HG03066 (cell line): ENCODE results near the gene LRRC55.

ENCODE experiments used
- ATAC-seq: cut with Tn5 transposase; IDR thresholded peaks from one replicate; pipeline ENCODE4 v1.9.1; 2021; ENCODE audit warnings: low read depth; ENCODE audit not compliant: unreplicated experiment

Gene LRRC55

DNA sequence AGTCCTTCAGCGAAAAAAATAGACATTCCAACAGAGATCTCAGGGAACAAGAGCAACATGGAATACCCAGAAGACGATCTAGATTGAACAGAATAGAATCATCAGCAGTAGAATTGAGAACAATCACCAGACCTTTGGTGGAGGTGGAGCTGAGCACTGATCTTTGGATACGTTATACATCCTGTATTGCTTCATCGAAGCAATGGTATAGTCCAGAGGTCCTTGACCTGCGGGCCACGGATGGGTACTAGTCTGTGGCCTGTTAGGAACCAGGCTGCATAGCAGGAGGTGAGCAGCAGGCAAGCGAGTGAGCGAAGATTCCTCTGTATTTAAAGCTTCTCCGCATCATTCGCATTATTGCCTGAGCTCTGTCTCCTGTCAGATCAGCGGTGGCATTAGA, 17.6 kb downstream of the LRRC55 start:
- no peak for ATAC-seq

DNA sequence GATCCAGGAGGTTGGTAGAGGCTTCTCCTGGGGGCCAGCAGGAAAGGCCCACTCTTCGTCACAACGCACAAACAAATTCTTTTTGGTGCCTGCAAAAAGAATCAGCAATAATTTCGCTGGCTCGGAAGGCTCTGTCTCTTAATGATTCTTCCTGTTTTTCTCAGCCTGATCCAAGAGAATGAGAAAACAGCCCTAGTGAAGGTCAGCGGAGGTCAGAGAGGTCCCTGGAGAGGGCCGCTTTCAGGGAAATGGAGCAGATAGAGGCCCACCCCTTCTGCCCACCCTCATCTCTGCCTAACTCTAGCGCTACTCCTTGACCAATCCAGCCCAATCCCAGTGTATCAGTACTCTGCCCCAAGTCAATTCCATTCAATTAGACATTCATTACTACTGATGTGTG, 19.2 kb downstream of the LRRC55 start:
- no peak for ATAC-seq

DNA sequence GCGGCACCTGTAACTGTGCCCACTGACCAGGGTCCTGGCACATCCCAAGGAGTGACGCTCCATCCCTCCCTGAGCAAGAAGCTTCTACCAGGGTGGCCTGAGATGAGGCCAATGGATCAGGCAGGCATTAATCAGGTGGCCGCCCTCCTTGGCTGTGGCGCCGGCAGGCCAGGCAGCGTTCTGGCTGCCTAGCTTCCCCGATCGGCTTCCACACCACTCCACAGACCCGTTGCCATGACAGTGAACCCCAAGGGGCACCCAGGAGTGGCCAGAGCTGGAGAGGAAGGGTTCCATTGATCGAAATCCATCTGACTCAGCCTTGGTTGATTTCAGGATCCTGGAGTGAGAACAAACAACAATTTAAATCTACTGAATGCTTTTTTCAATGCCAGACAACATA, 20.5 kb downstream of the LRRC55 start:
- ATAC-seq, result no peak

DNA sequence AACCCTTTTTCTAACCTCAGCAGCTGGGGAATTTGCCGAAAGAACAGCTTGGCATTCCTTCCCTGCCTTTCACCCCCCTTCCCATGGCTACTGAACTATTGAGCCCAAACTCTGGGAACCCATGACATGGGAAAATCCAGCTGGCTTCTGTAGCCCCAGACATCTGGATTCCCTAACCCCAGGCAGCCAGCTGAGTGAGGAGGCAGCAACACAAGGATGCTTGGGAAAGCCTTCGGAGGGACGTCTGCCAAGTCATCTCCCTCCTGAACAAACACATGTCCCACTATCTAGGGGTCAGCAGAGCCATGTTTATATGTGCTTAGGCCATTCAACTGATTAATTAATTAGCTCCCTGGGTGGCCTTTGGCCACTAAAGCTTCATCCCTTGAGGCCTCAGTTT, 21.6 kb downstream of the LRRC55 start:
- no peak for ATAC-seq

DNA sequence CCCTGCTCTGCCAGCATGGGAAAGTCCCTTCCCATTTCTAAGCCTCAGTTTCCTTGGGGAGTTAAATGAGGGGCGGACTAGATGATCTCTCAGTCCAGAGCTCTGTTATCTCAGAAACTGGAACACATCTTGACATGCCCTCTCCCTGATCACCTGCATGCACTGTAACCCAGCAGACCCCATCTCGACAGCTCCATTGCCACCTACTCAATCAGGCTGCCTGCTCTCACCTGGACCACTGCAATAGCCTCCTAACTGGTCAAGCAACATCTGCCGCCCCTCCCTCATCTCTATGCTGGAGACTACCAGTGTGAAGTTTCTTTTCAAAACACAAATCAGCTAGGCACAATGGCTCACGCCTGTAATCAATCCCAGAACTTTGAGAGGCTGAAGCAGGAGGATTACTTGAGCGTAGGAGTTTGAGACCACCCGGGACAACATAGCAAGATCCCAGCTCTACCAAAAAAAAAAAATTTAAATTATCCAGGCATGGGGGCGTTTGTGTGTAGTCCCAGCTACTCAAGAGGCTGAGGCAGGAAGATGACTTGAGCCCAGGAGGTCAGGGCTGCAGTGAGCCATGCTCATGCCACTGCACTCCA, 22.2 kb downstream of the LRRC55 start:
- no peak for ATAC-seq

DNA sequence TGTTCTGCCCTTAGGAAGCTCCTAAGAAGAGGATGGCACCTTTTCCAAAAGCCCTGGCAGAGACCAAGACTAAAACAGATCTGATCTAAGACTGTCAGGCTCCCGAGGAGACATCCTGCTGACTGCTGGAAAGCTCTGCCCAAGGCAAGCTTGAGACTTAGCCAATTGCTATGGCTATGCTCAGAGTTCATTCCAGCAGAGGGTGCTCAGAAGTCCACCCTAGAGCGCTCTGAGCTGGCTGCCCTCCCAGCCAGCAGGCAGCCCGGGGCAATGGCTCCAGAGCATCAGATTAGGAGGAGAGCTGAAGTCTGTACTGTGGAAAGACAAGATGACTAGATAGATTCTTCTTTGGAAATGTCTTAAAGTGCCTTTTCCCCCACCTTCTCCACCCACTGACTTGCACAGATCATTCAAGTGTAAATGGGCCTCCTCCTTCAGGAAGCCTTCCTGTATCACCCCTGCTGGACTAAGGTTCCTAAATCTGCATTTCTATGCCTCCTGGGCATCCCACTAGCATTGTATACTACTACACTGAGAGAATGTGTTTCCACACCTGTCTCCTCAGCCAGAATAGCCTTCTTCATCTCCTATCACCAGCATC, 23.4 kb downstream of the LRRC55 start:
- ATAC-seq, result no peak

DNA sequence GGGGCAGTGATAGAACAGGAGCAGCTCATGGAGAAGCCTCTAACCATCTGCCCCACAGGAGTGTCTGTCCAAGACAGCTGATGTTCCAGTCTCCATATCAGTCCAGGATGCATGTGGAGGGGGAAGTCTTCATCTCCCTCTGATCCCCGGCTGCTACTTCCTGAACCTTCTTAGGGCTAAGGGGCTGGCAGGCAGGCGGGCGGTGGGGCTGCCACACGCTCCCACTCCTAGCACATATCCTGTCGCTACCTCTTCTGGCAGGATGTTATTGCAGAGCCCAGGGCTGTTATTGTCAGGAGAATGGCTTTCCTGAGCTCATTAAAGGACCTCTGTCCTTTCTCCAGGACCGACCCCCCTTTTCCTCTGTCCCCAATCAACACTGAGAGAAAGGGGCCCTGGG, 25.4 kb downstream of the LRRC55 start:
- ATAC-seq, result no peak

DNA sequence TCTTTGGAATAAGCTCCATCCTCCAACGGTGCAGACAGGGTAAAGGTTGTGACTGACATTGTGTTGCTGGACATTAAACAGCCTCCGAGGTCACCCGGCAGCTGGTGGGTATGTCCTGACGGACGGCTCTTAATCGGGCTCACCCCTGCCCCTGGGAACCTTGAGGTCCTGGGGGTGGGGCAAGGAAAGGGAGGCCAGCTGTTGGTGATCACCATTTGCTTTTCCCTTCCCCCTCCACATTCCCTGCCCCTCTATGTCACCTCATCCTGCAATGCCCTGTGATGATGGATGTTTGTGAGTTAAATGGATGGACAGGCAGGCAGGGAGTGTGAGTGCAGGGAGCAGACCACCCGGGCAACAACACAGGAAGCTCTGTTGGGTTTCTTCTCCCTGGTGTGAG, 29.0 kb downstream of the LRRC55 start:
- ATAC-seq, result no peak

DNA sequence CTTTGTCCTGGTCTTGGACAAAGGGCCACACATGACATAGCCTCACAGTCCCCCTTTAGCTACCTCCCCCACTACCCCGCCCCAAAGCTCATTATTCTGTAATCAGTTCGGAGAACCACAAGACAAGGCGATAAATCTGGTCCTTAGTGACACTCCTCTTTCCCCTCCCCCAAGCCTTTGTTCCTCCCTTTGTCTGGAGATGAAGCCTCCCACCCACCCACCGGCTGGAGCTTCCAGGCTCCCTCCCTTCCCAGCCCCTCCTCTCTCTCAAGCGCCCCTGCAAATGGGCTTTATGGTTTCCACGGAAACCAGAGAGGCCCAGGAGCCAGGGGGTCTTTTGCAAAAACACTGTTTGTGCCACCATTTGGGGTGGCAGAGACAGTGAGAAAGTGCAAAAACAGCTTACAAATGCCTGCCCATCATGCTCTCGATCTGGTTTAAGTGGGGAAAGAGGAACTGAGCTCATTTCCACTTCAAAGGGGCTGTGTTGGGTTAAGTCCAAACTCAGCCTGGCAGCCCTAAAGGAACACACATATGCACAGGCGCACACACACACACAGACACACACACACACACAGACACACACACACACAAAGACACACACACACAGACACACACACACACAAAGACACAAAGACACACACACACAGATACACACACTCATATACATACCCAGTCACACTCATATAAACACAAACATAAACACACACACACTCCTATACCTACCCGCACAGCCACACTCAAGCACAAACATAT, 31.8 kb downstream of the LRRC55 start:
- ATAC-seq, result no peak

DNA sequence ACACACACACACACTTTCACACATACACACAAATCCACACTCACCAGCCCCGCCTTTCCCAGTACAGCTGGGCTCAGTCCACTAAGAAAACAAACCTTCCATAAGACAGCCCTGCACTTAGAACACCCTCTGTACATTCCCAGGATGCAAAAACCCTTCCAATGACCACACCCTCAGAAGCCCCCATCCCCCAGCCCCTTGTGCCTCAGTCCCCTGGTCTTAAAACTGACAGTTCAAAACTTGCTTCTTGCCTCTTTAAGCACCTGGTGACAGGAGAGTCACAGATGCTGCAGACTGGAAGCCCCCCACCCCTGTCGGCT, 32.3 kb downstream of the LRRC55 start:
- ATAC-seq, result no peak

DNA sequence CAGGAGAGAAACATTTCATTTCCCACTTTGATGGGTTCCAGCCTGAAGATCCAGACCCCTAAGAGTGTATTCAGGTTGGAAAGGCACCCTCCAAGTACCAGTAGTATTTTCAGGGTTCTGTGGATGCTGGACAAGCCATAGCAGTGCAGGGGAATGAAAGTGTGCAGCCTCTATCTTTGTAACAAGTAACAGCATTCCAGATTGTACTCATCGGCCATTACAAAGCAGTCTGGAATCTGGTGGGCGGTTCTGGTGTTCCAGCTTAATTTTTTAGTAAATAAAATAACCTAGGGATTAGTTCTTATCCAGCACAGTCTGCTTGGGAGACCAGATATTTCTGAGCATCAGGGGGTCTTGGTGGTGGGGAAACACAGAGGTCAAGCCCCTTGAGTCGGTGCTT, 32.7 kb downstream of the LRRC55 start:
- no peak for ATAC-seq

DNA sequence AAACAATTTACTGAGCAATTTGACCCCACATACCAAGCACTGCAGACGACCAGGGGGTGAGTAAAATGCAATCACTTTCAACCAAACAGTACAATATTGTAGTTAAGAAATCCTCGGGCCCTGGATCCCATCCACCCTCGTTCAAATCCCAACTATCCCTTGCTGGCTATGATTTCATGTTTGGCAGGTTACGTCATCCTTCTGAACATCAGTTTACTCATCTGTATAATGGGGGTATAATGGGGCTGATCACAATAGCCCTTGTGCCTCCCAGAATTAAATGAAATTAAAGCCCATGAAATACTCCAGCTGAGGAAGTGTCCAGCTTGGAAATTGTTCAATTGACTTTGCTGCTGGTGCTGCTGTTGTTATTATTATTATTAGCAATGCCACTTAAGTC, 34.7 kb downstream of the LRRC55 start:
- no peak for ATAC-seq

DNA sequence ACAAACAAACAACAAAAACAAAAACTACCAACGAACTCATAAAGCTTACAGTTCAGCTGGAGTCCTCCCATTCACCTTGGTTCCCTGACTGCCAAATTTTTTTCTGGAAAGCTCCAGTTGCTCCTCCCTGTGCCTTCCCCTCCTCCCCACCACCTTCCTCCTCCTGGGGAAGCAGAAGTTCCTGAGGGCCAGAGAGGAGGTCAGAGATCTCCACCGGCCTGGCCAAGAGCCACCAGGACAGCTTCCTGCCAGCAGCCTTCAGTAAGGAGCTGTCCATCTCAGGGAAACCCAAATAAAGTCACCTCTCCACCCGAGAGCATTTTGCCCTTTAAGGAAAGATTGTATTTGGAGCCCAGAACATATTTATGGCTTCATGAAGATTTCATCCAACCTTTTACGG, 35.3 kb downstream of the LRRC55 start:
- ATAC-seq, result no peak

DNA sequence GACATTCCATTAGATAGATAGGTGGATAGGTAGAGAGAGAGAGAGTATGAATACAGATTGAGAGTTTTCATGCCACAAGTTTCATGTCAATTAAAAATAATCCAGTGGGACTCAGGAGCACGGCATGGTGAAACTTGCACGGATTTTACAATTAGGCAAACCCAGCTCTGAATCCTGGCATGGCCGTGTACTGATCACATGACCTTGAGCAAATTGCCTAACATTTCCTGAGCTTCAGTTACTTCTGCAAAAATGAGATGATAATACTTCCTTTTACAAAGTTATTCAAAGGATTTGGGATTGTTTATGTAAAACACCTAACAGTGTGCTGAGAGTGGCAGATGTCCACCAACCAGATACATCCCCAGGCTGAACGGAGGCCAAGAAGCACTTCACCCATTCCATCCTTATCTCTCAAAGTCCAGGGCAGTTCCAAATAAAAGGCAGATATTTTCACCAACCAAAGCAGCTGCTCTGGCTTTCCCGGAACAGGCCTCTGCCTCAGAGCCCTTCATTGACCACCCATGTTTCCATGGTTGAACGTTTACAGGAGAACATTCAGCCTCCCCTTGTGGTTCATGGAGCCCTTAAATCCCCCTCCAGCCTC, 37.4 kb downstream of the LRRC55 start:
- ATAC-seq, result no peak

DNA sequence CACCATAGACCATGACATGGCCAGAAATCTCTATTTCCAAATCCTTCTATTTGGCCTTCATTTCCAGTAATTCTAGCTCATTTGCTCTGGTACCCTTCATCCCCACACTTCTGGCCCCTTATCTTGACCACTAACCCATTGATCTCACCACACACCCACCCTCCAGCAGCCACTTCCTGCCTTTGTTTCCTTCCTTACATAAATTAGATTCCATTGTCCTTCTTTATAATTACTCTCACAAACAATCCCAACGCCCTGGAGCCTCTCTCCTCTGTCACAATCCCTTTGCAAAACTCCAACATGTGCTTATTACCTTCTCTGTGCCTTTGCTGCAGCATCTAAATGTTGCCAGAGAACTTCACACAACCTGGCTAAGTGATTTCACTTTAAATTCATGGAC, 40.5 kb downstream of the LRRC55 start:
- no peak for ATAC-seq

DNA sequence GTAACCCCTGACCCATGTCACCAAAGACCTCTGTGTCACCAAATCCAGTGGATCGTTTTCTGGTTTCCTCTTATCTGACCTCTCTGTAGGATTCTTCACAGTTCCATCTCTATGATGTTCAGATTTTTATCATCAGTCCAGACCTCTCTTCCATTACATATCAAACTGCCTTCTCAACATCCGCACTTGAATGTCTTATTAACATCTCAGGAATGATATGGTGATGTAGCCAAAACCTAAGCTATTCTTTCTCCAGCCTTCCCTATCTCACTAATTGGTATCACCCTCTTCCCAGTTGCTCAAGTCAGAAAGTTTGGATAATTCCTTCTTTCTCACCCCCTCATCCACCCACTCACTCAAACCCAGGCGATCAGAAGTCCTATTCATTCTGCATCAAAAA, 41.8 kb downstream of the LRRC55 start:
- no peak for ATAC-seq

DNA sequence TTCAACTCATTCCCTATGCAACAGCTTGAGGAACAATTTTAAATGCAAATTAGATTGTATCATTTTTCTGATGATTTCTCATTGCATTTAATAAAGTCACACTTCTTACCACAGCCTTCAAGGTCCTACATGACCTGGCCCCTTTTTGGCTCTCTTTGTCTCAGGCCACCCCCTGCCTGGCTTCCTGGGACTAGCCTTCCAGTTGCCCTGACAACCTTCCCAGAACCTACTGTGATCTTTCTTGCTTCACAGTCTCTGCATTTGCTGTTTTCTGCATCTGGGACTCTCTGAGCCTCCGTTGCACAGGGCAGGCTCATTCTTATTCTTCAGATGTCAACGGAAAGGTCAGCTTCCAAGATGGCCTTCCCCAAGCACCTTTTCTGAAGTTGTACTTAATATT, 42.4 kb downstream of the LRRC55 start:
- ATAC-seq, result no peak

DNA sequence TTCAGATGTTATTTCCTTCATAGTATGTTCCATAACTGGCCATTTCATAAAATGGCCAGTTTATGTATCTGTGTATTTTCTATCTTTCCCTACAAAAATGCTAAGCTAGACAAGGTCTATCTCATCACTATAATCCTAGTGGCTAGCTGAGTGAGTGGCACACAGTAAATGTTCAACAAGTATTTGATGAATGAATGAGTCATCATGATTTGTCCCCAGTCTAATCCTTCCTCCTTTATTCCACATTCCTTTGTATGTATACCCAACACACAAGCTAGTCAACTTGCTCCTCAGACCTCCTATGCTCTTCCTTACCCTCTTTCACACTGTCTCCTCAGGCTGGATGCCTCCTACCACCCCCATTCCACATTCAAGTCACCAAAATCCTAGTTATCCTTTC, 42.8 kb downstream of the LRRC55 start:
- ATAC-seq, result no peak

DNA sequence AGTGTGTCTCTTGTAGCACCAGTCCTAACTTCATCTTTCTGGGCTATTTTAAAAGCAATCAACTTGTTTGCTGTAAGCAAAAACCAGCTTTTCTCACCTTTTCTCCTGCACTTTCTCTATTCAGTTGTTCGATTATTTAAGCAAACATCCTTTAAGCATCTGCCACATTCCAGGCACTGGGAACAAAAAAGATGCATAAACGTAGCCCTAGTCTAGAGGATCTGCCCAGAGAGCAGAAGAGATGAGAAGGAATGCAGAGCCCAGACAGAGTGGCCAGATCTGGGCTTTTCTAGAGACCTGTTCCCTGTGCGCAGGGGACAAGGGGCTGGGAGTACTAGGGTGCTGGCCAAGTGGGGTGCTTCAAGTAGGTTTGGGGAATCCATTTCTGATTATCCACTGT, 46.8 kb downstream of the LRRC55 start:
- ATAC-seq, result no peak

DNA sequence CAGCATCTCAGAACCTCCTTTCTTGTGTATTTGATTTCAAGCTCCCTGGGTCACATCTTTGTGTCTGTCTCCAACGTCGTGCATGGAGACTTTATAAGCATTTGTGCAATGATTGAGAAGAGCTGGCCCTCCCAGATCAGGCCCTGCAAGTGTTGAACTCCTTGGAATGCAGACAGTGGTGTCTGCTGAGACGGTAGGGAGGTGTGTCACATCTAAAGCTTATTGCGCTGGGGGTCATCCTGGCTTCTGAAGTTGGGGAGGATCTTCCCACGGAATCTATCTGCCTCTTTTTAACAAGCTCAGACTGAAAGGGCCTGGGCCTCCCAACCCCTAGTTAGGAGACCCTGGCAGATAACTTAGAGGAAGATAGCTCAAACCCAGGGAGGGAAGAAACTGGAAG, 48.6 kb downstream of the LRRC55 start:
- ATAC-seq, result no peak

DNA sequence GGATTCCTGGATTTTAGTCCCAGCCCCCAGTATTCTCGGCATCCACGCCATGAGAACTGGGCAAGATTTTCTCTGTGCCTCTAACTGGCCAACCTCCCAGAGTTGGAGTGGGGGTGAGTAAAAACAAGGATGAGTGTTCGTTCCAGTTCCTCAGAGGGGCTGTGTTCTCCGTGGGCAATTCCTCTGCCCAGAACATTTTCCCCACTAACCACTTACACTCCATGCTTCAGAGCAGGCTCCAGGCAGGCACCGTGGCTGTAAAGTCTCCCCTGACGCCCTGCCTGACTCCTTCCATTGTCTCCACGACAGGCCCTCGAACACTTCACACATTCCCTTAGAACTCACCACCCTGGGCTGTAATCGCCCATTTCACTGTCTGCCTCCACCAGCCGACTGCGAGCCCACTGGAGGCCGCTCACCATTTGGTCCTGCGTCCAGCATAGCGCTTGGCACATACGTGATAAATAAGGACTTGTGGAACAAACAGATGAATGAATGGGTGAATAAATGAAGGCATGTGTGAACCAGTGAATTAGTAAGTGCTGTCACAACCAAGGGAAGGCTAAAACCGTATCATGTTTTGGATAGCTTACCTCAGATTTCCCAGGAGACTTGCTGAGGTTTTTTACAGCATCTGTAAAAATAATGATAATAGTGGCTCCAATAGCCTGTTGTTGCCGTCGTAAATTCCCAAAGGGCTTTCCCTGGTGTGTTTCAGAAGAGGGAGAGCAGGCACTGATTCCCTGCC, 49.2 kb downstream of the LRRC55 start:
- no peak for ATAC-seq
